ENCODE measurements around the gene SLC43A1. TPM values are rescaled to one million over a fixed set of nuclear protein-coding genes. Genes with fewer than 3 reads are reported as not detected.

The SLC43A1 gene
- 1 to 10 TPM; 8.4 to 9.1 TPM for total RNA-seq
- 4.0 TPM for polyA plus RNA-seq (2013, experiment 1 of 2)
- 2.1 TPM for polyA plus RNA-seq (2013, experiment 2 of 2)
- long read RNA-seq, experiment 1, partial matches to known transcripts = 1 of 2 reads
- long read RNA-seq, experiment 1, other reads (novel, unspliced or antisense) = 1 of 2 reads
- long read RNA-seq, experiment 2, partial matches to known transcripts = 0 of 10 reads
- long read RNA-seq, experiment 2, other reads (novel, unspliced or antisense) = 6 of 10 reads
- long read RNA-seq, experiment 3, transcript SLC43A1-201 (15 exons, 2,598 nt) = major isoform, 12 of 52 reads
- long read RNA-seq, experiment 3, transcript SLC43A1-204 (15 exons, 2,358 nt) = minor isoform, 8 of 52 reads
- long read RNA-seq, experiment 3, partial matches to known transcripts = 10 of 52 reads
- long read RNA-seq, experiment 3, other reads (novel, unspliced or antisense) = 22 of 52 reads
- long read RNA-seq, experiment 4, partial matches to known transcripts = 1 of 6 reads
- long read RNA-seq, experiment 4, other reads (novel, unspliced or antisense) = 3 of 6 reads

DNA sequence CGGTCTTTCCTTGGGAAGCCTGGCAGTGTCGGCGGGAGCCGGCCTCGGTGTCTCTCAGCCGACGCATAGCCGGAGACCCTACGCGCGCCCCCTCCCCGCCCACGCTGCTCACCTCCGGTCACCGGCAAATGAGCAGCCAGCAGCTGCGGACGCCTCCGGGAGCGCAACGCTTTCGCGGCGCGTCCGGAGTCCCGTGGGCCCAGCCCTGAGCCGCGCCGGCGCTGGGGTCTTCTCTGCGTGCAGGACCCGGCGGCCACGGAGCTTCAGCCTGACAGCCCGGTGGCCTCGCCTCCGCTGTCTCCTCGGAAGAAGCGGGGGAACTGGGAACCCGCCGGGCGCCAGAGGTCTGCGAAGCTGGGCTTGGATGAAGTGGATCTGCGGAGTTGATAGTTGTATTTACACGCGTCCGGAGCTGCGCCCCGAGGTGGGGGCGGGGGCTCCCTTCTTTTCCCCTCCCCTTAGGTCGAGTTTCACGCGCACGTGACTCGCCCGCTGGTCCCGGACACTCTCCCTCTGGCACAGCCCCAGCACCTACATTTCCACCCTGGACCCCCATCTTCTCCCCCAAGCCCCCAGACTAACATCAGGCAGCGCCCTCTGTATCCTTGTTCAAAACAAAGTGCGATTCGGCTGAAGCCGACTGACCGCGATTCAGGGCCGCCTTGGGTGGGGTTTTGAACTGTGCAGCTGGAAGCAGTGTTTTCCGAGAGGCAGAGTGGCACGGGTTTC, at the start of gene SLC43A1:
Gene SLC43A1, minus strand, starts transcription at position 371 of the 729 bp plus-strand sequence. CDS start 1,591 bp downstream, outside the sequence.
- H3K27ac ChIP-seq (ENCODE audit: low read depth, low read length) = no peak within 1 kb of the TSS
- no peaks in the 10 kb centered on the region for H3K4me1 ChIP-seq (ENCODE audit: control insufficient read depth, insufficient read depth, low read length)
- H3K27me3 ChIP-seq (ENCODE audit: control insufficient read depth, insufficient read depth, low read length, poor library complexity, severe bottlenecking) = peaks cover 45% of the 10 kb centered on the region
- no peak within 1 kb of the TSS for H3K27ac Mint-ChIP-seq
- H3K36me3 Mint-ChIP-seq (ENCODE audit: low read depth) = no peaks in the 10 kb centered on the region
- TF ChIP-seq, protein P1, sequence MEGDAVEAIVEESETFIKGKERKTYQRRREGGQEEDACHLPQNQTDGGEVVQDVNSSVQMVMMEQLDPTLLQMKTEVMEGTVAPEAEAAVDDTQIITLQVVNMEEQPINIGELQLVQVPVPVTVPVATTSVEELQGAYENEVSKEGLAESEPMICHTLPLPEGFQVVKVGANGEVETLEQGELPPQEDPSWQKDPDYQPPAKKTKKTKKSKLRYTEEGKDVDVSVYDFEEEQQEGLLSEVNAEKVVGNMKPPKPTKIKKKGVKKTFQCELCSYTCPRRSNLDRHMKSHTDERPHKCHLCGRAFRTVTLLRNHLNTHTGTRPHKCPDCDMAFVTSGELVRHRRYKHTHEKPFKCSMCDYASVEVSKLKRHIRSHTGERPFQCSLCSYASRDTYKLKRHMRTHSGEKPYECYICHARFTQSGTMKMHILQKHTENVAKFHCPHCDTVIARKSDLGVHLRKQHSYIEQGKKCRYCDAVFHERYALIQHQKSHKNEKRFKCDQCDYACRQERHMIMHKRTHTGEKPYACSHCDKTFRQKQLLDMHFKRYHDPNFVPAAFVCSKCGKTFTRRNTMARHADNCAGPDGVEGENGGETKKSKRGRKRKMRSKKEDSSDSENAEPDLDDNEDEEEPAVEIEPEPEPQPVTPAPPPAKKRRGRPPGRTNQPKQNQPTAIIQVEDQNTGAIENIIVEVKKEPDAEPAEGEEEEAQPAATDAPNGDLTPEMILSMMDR (conservative IDR thresholded peaks at IDR 0.05) = no peak
- H3K4me3 ChIP-seq (ENCODE audit: low read length) = peak within 1 kb of the TSS; percentile 81
- no peak within 1 kb of the TSS for H3K9ac ChIP-seq (ENCODE audit: extremely low read depth, low read length, poor library complexity, severe bottlenecking)
- H3K27me3 Mint-ChIP-seq (ENCODE audit: insufficient read depth) = peaks cover 48% of the 10 kb centered on the region
- H3K9me3 Mint-ChIP-seq = no peaks in the 10 kb centered on the region
- WGBS, 2 experiments (ENCODE audit: insufficient coverage in 1 of 2, insufficient read length in 1 of 2) = 0 to 1% methylated on average over 41 to 66 of the region's 66 CpGs
- H3K4me1 Mint-ChIP-seq = peaks cover 7% of the 10 kb centered on the region
- no peaks in the 10 kb centered on the region for H3K9me3 ChIP-seq (ENCODE audit: control insufficient read depth, low read length)
- no peaks in the 10 kb centered on the region for H3K36me3 ChIP-seq (ENCODE audit: control insufficient read depth, insufficient read depth, low read length)
- H3K4me3 Mint-ChIP-seq = peak within 1 kb of the TSS; percentile 71
- DNase-seq = peak; percentile 72

DNA sequence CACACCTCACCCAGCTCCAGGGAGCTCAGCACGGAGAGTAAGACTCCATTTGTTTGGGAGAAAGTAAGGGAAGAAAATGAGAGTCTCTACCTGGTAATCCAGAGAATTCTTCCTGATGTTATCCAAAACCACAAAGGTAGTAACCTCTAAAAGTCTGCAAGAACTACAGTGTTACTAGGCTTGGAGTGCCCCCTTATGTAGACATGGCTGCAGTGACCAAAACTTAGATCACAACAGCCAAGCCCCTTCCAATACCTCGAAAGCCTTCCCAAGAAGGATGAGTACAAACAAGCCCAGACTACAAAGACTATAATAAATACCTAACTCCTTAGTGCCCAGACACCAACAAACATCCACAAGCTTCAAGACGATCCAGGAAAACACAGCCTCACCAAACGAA, 47.1 kb upstream of the SLC43A1 start:
- Mint-ChIP-seq H3K27ac (no peak overlapping the region), H3K9me3 (no peaks in the 10 kb centered on the region), H3K36me3 (ENCODE audit: low read depth) (no peaks in the 10 kb centered on the region), H3K4me1 (peaks cover 2% of the 10 kb centered on the region), H3K27me3 (ENCODE audit: insufficient read depth) (peaks cover 12% of the 10 kb centered on the region), H3K4me3 (no peak overlapping the region)
- no peak overlapping the region for H3K27ac ChIP-seq (ENCODE audit: low read depth, low read length)
- no peak overlapping the region for H3K9ac ChIP-seq (ENCODE audit: extremely low read depth, low read length, poor library complexity, severe bottlenecking)
- H3K9me3 ChIP-seq (ENCODE audit: control insufficient read depth, low read length) = no peaks in the 10 kb centered on the region
- no peaks in the 10 kb centered on the region for H3K36me3 ChIP-seq (ENCODE audit: control insufficient read depth, insufficient read depth, low read length)
- no peak overlapping the region for H3K4me3 ChIP-seq (ENCODE audit: low read length)
- H3K4me1 ChIP-seq (ENCODE audit: control insufficient read depth, insufficient read depth, low read length) = no peaks in the 10 kb centered on the region
- 40 to 54% methylated on average over 1 to 4 of the region's 4 CpGs for WGBS, 2 experiments (ENCODE audit: insufficient coverage in 1 of 2, insufficient read length in 1 of 2)
- H3K27me3 ChIP-seq (ENCODE audit: control insufficient read depth, insufficient read depth, low read length, poor library complexity, severe bottlenecking) = peaks cover 6% of the 10 kb centered on the region
- TF ChIP-seq, protein P1 (conservative IDR thresholded peaks at IDR 0.05) = peak; percentile 80
- peak; percentile 63 for DNase-seq

DNA sequence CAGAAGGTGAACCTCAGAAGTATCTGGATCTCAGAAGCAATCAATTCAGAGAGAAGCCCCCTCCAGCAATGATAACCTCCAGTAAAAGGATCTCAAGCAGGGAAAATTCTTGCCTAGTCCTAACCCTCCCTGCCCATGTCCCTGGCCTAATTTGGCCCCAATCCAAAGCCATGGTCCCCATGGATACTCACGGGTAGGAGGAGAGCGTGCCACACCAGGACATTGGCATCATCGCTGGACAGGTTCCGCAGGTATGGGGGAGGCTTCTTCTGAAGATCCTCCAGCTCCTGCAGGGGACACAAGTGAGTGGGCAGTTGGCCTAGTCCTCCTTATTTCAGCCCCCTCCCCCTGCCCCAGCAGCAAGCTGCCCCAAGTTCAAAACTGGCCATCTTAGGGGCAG, 44.6 kb upstream of the SLC43A1 start:
- Histone ChIP-seq H3K36me3 (ENCODE audit: control insufficient read depth, insufficient read depth, low read length) (no peaks in the 10 kb centered on the region), H3K27me3 (ENCODE audit: control insufficient read depth, insufficient read depth, low read length, poor library complexity, severe bottlenecking) (no peaks in the 10 kb centered on the region), H3K27ac (ENCODE audit: low read depth, low read length) (no peak overlapping the region), H3K4me1 (ENCODE audit: control insufficient read depth, insufficient read depth, low read length) (no peaks in the 10 kb centered on the region), H3K9ac (ENCODE audit: extremely low read depth, low read length, poor library complexity, severe bottlenecking) (no peak overlapping the region), H3K9me3 (ENCODE audit: control insufficient read depth, low read length) (no peaks in the 10 kb centered on the region), H3K4me3 (ENCODE audit: low read length) (no peak overlapping the region)
- TF ChIP-seq, protein P1 (conservative IDR thresholded peaks at IDR 0.05) = no peak
- H3K4me3 Mint-ChIP-seq = no peak overlapping the region
- no peak for DNase-seq
- 95 to 100% methylated on average over 2 to 4 of the region's 4 CpGs for WGBS, 2 experiments (ENCODE audit: insufficient coverage in 1 of 2, insufficient read length in 1 of 2)
- no peaks in the 10 kb centered on the region for H3K27me3 Mint-ChIP-seq (ENCODE audit: insufficient read depth)
- H3K36me3 Mint-ChIP-seq (ENCODE audit: low read depth) = no peaks in the 10 kb centered on the region
- H3K27ac Mint-ChIP-seq = no peak overlapping the region
- H3K9me3 Mint-ChIP-seq = no peaks in the 10 kb centered on the region
- peaks cover 2% of the 10 kb centered on the region for H3K4me1 Mint-ChIP-seq

All from endodermal cell (in vitro differentiated cells).